ENCODE data around the gene KRTAP4-1.

- no peak for TF ChIP-seq CTCF (IDR thresholded peaks at IDR 0.05 in 8 of 11, conservative IDR thresholded peaks at IDR 0.05 in 3 of 11)
- TF ChIP-seq POLR2A (IDR thresholded peaks at IDR 0.05), result no peak
Observed at GRCh38 chr17:41199421-41200078, 14.8 kb upstream of the KRTAP4-1 start.
